SK-N-SH treated with all-trans-retinoic acid at 6 μM for 48 hours (cell line): ENCODE results near the gene CYP1A1.

Experiments
- ATAC-seq: fragments of 200-7000 bp; cut with Tn5 transposase; 3 replicates; pipeline ENCODE4 v1.9.1; 2020; ENCODE audit warnings: mild to moderate bottlenecking, moderate library complexity
- ARNTL ChIP-seq: fragments of 450-650 bp; formaldehyde crosslinking; IDR thresholded peaks from 2 replicates; pipeline ENCODE4 v1.5.0; 2020; ENCODE audit warnings: low read depth, mild to moderate bottlenecking, moderate library complexity, borderline replicate concordance
- BACH2 ChIP-seq: fragments of 250-450 bp; sonication (Bioruptor Pico); IDR thresholded peaks from 2 replicates; pipeline ENCODE4 v1.9.0; 2021; ENCODE audit warnings: mild to moderate bottlenecking, borderline replicate concordance
- CSDC2 ChIP-seq: fragments of 250-450 bp; sonication (Bioruptor Pico); IDR thresholded peaks from 2 replicates; pipeline ENCODE4 v1.5.0; 2020; ENCODE audit warnings: mild to moderate bottlenecking, moderate library complexity
- CSRNP3 ChIP-seq: fragments of 250-450 bp; sonication (Bioruptor Pico); IDR thresholded peaks from 2 replicates; pipeline ENCODE4 v1.5.1; 2021; ENCODE audit warnings: mild to moderate bottlenecking, moderate library complexity
- ESRRG ChIP-seq: fragments of 250-450 bp; sonication (Bioruptor Pico); IDR thresholded peaks from 2 replicates; pipeline ENCODE4 v1.6.1; 2021; ENCODE audit warnings: mild to moderate bottlenecking
- GLIS3 ChIP-seq: fragments of 250-450 bp; sonication (Bioruptor Pico); IDR thresholded peaks from 2 replicates; pipeline ENCODE4 v1.5.0; 2020; ENCODE audit warnings: mild to moderate bottlenecking, moderate library complexity
- ISL1 ChIP-seq: fragments of 250-450 bp; sonication (Bioruptor Pico); IDR thresholded peaks from 2 replicates; pipeline ENCODE4 v2.1.2; 2022; ENCODE audit warnings: mild to moderate bottlenecking, moderate library complexity
- OSR1 ChIP-seq: fragments of 250-450 bp; sonication (Bioruptor Pico); IDR thresholded peaks from 2 replicates; pipeline ENCODE4 v1.8.0; 2022; ENCODE audit warnings: moderate library complexity, mild to moderate bottlenecking, inconsistent platforms
- PATZ1 ChIP-seq: fragments of 250-450 bp; sonication (Bioruptor Pico); IDR thresholded peaks from 2 replicates; pipeline ENCODE4 v1.8.0; 2020; ENCODE audit warnings: mild to moderate bottlenecking, moderate library complexity, borderline replicate concordance
- POU6F1 ChIP-seq: fragments of 250-450 bp; sonication (Bioruptor Pico); IDR thresholded peaks from 2 replicates; pipeline ENCODE4 v1.8.0; 2021; ENCODE audit warnings: low read depth, mild to moderate bottlenecking, moderate library complexity, borderline replicate concordance
- PPARA ChIP-seq: fragments of 250-450 bp; sonication (Bioruptor Pico); IDR thresholded peaks from 2 replicates; pipeline ENCODE4 v1.5.0; 2020; ENCODE audit warnings: mild to moderate bottlenecking, borderline replicate concordance
- RARB ChIP-seq: fragments of 250-450 bp; sonication (Bioruptor Pico); IDR thresholded peaks from 2 replicates; pipeline ENCODE4 v1.8.0; 2021; ENCODE audit warnings: mild to moderate bottlenecking, moderate library complexity
- SNAI2 ChIP-seq: fragments of 250-450 bp; sonication (Bioruptor Pico); IDR thresholded peaks from 2 replicates; pipeline ENCODE4 v1.5.0; 2020; ENCODE audit warnings: mild to moderate bottlenecking, moderate library complexity
- TCF4 ChIP-seq: fragments of 250-450 bp; sonication (Bioruptor Pico); IDR thresholded peaks from 2 replicates; pipeline ENCODE4 v1.8.0; 2021; ENCODE audit warnings: mild to moderate bottlenecking, moderate library complexity, borderline replicate concordance
- TOX ChIP-seq: fragments of 250-450 bp; sonication (Bioruptor Pico); IDR thresholded peaks from 2 replicates; pipeline ENCODE4 v1.8.0; 2021; ENCODE audit warnings: mild to moderate bottlenecking, moderate library complexity, borderline replicate concordance
- TSHZ2 ChIP-seq: fragments of 250-450 bp; sonication (Bioruptor Pico); IDR thresholded peaks from 2 replicates; pipeline ENCODE4 v1.5.0; 2020; ENCODE audit warnings: mild to moderate bottlenecking, moderate library complexity
- ZC3H10 ChIP-seq: fragments of 250-450 bp; sonication (Bioruptor Pico); IDR thresholded peaks from 2 replicates; pipeline ENCODE4 v1.5.1; 2021; ENCODE audit warnings: mild to moderate bottlenecking, moderate library complexity
- ZFP3 ChIP-seq: fragments of 250-450 bp; sonication (Bioruptor Pico); IDR thresholded peaks from 2 replicates; pipeline ENCODE4 v1.5.0; 2020; ENCODE audit warnings: mild to moderate bottlenecking, moderate library complexity
- ZFP30 ChIP-seq: fragments of 450-650 bp; formaldehyde crosslinking; IDR thresholded peaks from 2 replicates; pipeline ENCODE4 v1.5.0; 2022; ENCODE audit warnings: mild to moderate bottlenecking, moderate library complexity
- ZNF565 ChIP-seq: fragments of 450-650 bp; formaldehyde crosslinking; conservative IDR thresholded peaks from 2 replicates; pipeline ENCODE4 v1.5.0; 2020; ENCODE audit warnings: low read depth, mild to moderate bottlenecking, moderate library complexity
- ZNF70 ChIP-seq: fragments of 450-650 bp; formaldehyde crosslinking; IDR thresholded peaks from 2 replicates; pipeline ENCODE4 v1.5.0; 2020; ENCODE audit warnings: mild to moderate bottlenecking, moderate library complexity
- ZNF8 ChIP-seq: fragments of 450-650 bp; formaldehyde crosslinking; IDR thresholded peaks from 2 replicates; pipeline ENCODE4 v1.5.0; 2020; ENCODE audit warnings: mild to moderate bottlenecking, moderate library complexity

The CYP1A1 gene

GRCh38 chr15:74722591-74722990 is 2.7 kb downstream of the CYP1A1 start:
- ATAC-seq, result no peak
- no peak for TF ChIP-seq CSRNP3 (CRISPR knock-in tag)
- TF ChIP-seq ZNF565 (CRISPR knock-in tag), result no peak
- no peak for TF ChIP-seq PPARA (CRISPR knock-in tag)
- no peak for TF ChIP-seq GLIS3
- no peak for TF ChIP-seq ZFP30 (CRISPR knock-in tag)
- TF ChIP-seq RARB (CRISPR knock-in tag), result no peak
- TF ChIP-seq, all 23 proteins: peak for 0

- ATAC-seq, result no peak
- TF ChIP-seq GLIS3, result no peak
- no peak for TF ChIP-seq PATZ1
- TF ChIP-seq ZFP3 (CRISPR knock-in tag), result no peak
- no peak for TF ChIP-seq TOX (CRISPR knock-in tag)
- no peak for TF ChIP-seq ESRRG
- TF ChIP-seq ZFP30 (CRISPR knock-in tag), result no peak
- TF ChIP-seq CSDC2 (CRISPR knock-in tag), result no peak
- no peak for TF ChIP-seq CSRNP3 (CRISPR knock-in tag)
- TF ChIP-seq SNAI2 (CRISPR knock-in tag), result no peak
- TF ChIP-seq ARNTL (CRISPR knock-in tag), result no peak
- TF ChIP-seq TCF4 (CRISPR knock-in tag), result no peak
- TF ChIP-seq ZNF8, result no peak
Measured at GRCh38 chr15:74716651-74717050, 8.7 kb downstream of the CYP1A1 start.

GRCh38 chr15:74712311-74712710 is 13.0 kb downstream of the CYP1A1 start:
- no peak for TF ChIP-seq ZFP3 (CRISPR knock-in tag)
- TF ChIP-seq OSR1 (CRISPR knock-in tag), result no peak
- TF ChIP-seq SNAI2 (CRISPR knock-in tag), result no peak
- TF ChIP-seq TOX (CRISPR knock-in tag), result no peak
- TF ChIP-seq ZC3H10 (CRISPR knock-in tag), result no peak
- no peak for TF ChIP-seq GLIS3
- TF ChIP-seq BACH2 (CRISPR knock-in tag), result no peak
- no peak for TF ChIP-seq PATZ1
- TF ChIP-seq ZNF565 (CRISPR knock-in tag), result no peak
- TF ChIP-seq ARNTL (CRISPR knock-in tag), result no peak
- TF ChIP-seq ISL1 (CRISPR knock-in tag), result no peak
- no peak for TF ChIP-seq TSHZ2
- TF ChIP-seq ZNF70 (CRISPR knock-in tag), result no peak
- no peak for TF ChIP-seq ZNF8
- TF ChIP-seq PPARA (CRISPR knock-in tag), result no peak
- TF ChIP-seq POU6F1 (CRISPR knock-in tag), result no peak
- TF ChIP-seq RARB (CRISPR knock-in tag), result no peak
- TF ChIP-seq ZFP30 (CRISPR knock-in tag), result no peak
- TF ChIP-seq ESRRG, result no peak

More at GRCh38 chr15:74712311-74712710, 13.0 kb downstream of the CYP1A1 start:
- ATAC-seq, result no peak
